PC-3 (cell line): ENCODE data around the gene CFAP46.
"Not testable (repeated sequence)": the region's sequence is repeated elsewhere in the genome, so short reads cannot be mapped to it uniquely, and the experiment has no call there.

Experiments used
- CTCF ChIP-seq: fragments of 300-600 bp; sonication (generic); conservative IDR thresholded peaks from 2 replicates; pipeline ENCODE4 v1.5.1; 2017; ENCODE audit warnings: antibody characterized with exemption, low read depth, mild to moderate bottlenecking, low read length
- EZH2 ChIP-seq: fragments of 300-600 bp; sonication (generic); IDR thresholded peaks from one replicate; pipeline ENCODE4 v1.6.1; 2017; ENCODE audit warnings: antibody characterized with exemption, mild to moderate bottlenecking, low read length; ENCODE audit not compliant: unreplicated experiment

GRCh38 chr10:132843276-132843675, 99.1 kb downstream of the CFAP46 start:
- TF ChIP-seq CTCF, EZH2: not testable (repeated sequence)
